GM12865 (cell line): ENCODE measurements around the gene RHOF.

ENCODE experiments used
- DNase-seq: peaks from one replicate; pipeline ENCODE4 v3.0.0; 2010; ENCODE audit warnings: low read depth
- H3K4me3 ChIP-seq: 2 replicates; pipeline ENCODE4 v1.5.1; 2011; ENCODE audit warnings: mild to moderate bottlenecking, low read depth, low read length, control low read depth
- TF ChIP-seq, protein P1 (sequence below): IDR thresholded peaks from 2 replicates; pipeline ENCODE4 v1.5.1; 2011; ENCODE audit warnings: low read length, control low read depth, low read depth, inconsistent platforms; ENCODE audit not compliant: insufficient read depth; ENCODE audit errors: missing control alignments

Gene RHOF

DNA sequence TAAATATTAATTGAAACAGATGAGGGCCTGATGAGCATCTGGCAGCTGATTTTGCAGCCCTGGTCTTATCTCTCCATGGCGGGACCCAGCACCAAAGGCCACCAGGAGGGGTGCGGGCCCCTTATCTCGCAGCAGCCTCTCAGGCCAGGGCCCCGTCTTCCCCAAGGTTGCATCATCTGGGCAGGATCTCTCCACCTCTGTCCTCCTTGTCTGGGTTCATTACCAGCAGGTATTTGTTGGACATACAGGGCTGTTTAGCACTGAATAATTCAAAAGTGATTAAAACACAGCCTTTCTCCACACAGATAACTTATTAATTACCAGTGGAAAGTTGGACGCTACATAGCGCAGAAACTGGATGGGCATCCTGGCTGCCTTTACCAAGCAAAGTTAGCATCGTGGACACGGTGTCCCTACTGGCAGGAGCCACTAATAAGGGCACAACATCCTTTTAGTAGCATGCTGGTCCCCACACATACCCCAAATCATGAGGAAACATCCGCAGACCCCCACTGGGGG, 55.1 kb downstream of the RHOF start:
- no peak for DNase-seq
- H3K4me3 ChIP-seq: no peak overlapping the region
- TF ChIP-seq, protein P1, sequence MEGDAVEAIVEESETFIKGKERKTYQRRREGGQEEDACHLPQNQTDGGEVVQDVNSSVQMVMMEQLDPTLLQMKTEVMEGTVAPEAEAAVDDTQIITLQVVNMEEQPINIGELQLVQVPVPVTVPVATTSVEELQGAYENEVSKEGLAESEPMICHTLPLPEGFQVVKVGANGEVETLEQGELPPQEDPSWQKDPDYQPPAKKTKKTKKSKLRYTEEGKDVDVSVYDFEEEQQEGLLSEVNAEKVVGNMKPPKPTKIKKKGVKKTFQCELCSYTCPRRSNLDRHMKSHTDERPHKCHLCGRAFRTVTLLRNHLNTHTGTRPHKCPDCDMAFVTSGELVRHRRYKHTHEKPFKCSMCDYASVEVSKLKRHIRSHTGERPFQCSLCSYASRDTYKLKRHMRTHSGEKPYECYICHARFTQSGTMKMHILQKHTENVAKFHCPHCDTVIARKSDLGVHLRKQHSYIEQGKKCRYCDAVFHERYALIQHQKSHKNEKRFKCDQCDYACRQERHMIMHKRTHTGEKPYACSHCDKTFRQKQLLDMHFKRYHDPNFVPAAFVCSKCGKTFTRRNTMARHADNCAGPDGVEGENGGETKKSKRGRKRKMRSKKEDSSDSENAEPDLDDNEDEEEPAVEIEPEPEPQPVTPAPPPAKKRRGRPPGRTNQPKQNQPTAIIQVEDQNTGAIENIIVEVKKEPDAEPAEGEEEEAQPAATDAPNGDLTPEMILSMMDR: no peak

DNA sequence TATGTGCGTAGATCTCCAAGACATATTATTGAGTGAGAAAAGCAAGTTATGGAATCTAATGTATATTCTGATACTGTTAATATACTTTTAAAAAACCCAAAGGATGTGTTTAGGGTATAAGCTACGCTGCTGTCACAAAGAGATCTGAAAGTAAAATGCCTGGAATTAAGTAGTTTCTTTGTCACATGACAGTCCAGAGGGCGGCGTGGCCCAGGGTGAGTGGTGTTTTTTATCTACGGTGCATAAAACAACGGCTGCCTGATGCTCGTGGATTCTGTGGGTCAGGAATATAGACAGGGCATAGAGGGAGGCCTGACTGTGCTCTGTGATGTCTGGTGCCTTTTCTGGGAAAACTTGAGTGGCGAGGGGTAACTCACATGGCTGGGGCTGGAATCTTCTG, 59.6 kb downstream of the RHOF start:
- DNase-seq: no peak
- TF ChIP-seq, protein P1: no peak
- H3K4me3 ChIP-seq: no peak overlapping the region

DNA sequence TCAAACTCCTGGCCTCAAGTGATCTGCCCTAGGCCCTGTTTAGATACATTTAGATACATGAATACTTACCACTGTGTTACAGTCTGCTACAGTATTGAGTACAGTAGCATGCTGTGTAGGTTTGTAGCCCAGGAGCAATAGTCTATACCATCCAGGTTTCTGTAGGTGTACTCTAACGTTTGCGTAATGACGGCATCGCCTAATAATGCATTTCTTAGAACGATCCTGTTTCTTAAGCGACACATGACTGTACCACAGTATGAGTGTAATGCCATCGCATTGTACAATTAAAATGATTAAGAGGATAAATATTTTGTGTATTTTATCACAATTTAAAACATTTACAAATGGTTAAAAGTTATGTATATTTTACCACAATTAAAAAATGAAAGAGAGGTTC, 62.0 kb downstream of the RHOF start:
- TF ChIP-seq, protein P1: no peak
- H3K4me3 ChIP-seq: no peak overlapping the region
- DNase-seq: no peak

DNA sequence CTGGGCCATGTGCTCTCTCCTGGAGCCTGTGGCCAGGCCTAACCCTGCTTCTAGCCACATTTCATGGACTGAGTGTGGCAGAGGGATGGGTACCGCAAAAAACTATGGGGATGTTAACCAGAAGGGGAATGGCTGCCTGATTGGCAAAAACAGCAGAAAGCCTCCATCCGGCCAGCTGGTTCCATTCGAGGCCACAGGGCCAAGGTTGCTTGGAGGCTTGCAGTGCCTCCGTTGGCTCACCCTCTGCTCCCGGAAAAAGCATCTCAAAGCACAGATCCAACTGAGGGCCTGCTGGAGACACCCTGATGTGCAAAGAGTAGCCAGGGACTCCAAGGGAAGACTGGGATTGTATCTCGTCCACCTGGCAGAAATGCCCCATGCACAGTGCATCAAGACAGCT, 64.5 kb downstream of the RHOF start:
- TF ChIP-seq, protein P1: no peak

More for the DNA sequence above, 64.5 kb downstream of the RHOF start:
- DNase-seq: no peak
- no peak overlapping the region for H3K4me3 ChIP-seq
